Astrocyte (in vitro differentiated cells and primary cell): ENCODE data around the gene PYGM. TPM values are rescaled to one million over a fixed set of nuclear protein-coding genes. Genes with fewer than 3 reads are reported as not detected.

Experiments used
- DNase-seq: peaks from one replicate; pipeline ENCODE4 v3.0.0-alpha.2; 2010; ENCODE audit warnings: low read depth
- FAIRE-seq: peaks from 2 replicates; lab custom pipeline; 2011; peaks lifted over from hg19 to GRCh38; lab: Jason Lieb, UNC
- H2AFZ ChIP-seq: 2 replicates; pipeline ENCODE4 v1.6.0; 2012; ENCODE audit warnings: low read depth, low read length, inconsistent platforms
- H3K27ac ChIP-seq: 2 replicates; pipeline ENCODE4 v1.5.1; 2011; ENCODE audit warnings: low read depth, low read length, inconsistent platforms
- H3K27me3 ChIP-seq: 2 replicates; pipeline ENCODE4 v1.6.0; 2011; ENCODE audit warnings: low read length, inconsistent platforms; ENCODE audit not compliant: insufficient read depth
- H3K36me3 ChIP-seq: 2 replicates; pipeline ENCODE4 v1.5.1; 2011; ENCODE audit warnings: low read length, inconsistent platforms; ENCODE audit not compliant: insufficient read depth
- H3K4me1 ChIP-seq: 2 replicates; pipeline ENCODE4 v1.5.1; 2011; ENCODE audit warnings: low read length, inconsistent platforms; ENCODE audit not compliant: insufficient read depth
- H3K4me2 ChIP-seq: 2 replicates; pipeline ENCODE4 v1.6.0; 2012; ENCODE audit warnings: low read length, inconsistent platforms
- H3K4me3 ChIP-seq: 2 replicates; pipeline ENCODE4 v1.5.1; 2011; ENCODE audit warnings: low read depth, mild to moderate bottlenecking, low read length, inconsistent platforms; ENCODE audit not compliant: insufficient read depth
- H3K79me2 ChIP-seq: 2 replicates; pipeline ENCODE4 v1.6.0; 2012; ENCODE audit warnings: mild to moderate bottlenecking, low read length, inconsistent platforms; ENCODE audit not compliant: insufficient read depth
- H3K9ac ChIP-seq: 2 replicates; pipeline ENCODE4 v1.6.0; 2012; ENCODE audit warnings: mild to moderate bottlenecking, low read length, inconsistent platforms
- H3K9me3 ChIP-seq: 2 replicates; pipeline ENCODE4 v1.5.1; 2012; ENCODE audit warnings: low read depth, mild to moderate bottlenecking, low read length, inconsistent platforms; ENCODE audit not compliant: insufficient read depth
- H4K20me1 ChIP-seq: 2 replicates; pipeline ENCODE4 v1.6.0; 2012; ENCODE audit warnings: low read length, inconsistent platforms; ENCODE audit not compliant: insufficient read depth
- H3K27ac Mint-ChIP-seq: one replicate; pipeline ENCODE4 v1.8.0; 2021; ENCODE audit warnings: mild to moderate bottlenecking, mixed read lengths; ENCODE audit not compliant: unreplicated experiment
- H3K27me3 Mint-ChIP-seq: one replicate; pipeline ENCODE4 v1.8.0; 2021; ENCODE audit warnings: low read depth, mixed read lengths; ENCODE audit not compliant: unreplicated experiment
- H3K36me3 Mint-ChIP-seq: one replicate; pipeline ENCODE4 v1.8.0; 2021; ENCODE audit warnings: low read depth, mixed read lengths; ENCODE audit not compliant: unreplicated experiment
- H3K4me1 Mint-ChIP-seq: one replicate; pipeline ENCODE4 v1.8.0; 2021; ENCODE audit warnings: low read depth, mixed read lengths; ENCODE audit not compliant: unreplicated experiment
- H3K4me3 Mint-ChIP-seq: one replicate; pipeline ENCODE4 v1.8.0; 2021; ENCODE audit warnings: mild to moderate bottlenecking, moderate library complexity, mixed read lengths; ENCODE audit not compliant: unreplicated experiment
- H3K9me3 Mint-ChIP-seq: one replicate; pipeline ENCODE4 v1.8.0; 2021; ENCODE audit warnings: mild to moderate bottlenecking, mixed read lengths; ENCODE audit not compliant: unreplicated experiment
- EZH2 ChIP-seq: IDR thresholded peaks from 2 replicates; pipeline ENCODE4 v1.6.1; 2012; ENCODE audit warnings: mild to moderate bottlenecking, low read length, inconsistent platforms; ENCODE audit not compliant: insufficient read depth
- total RNA-seq: library from RNA; stranded (reverse); gene quantifications from 2 replicates; pipeline ENCODE4 v1.2.1, GENCODE V29; 2021
- TF ChIP-seq, protein P1 (sequence below): IDR thresholded peaks from 2 replicates; pipeline ENCODE4 v1.5.1; 2011; ENCODE audit warnings: low read depth, mild to moderate bottlenecking, inconsistent platforms, low read length, moderate library complexity; ENCODE audit not compliant: insufficient read depth

PYGM gene
- total RNA-seq, 1 donor from 2014 or later = 0.68 TPM

- Histone ChIP-seq H3K9me3 (no peaks in the 10 kb centered on the region), H3K4me1 (no peaks in the 10 kb centered on the region), H3K79me2 (no peaks in the 10 kb centered on the region), H2AFZ (no peak overlapping the region), H4K20me1 (no peaks in the 10 kb centered on the region), H3K27ac (no peak overlapping the region), H3K27me3 (no peaks in the 10 kb centered on the region), H3K9ac (no peak overlapping the region), H3K36me3 (no peaks in the 10 kb centered on the region), H3K4me3 (no peak overlapping the region), H3K4me2 (no peak overlapping the region)
- Mint-ChIP-seq H3K27me3 (peaks cover 17% of the 10 kb centered on the region), H3K4me1 (no peaks in the 10 kb centered on the region), H3K9me3 (no peaks in the 10 kb centered on the region), H3K36me3 (peaks cover 9% of the 10 kb centered on the region), H3K27ac (no peak overlapping the region), H3K4me3 (no peak overlapping the region)
- FAIRE-seq (no peak), DNase-seq (no peak)
- TF ChIP-seq, protein P1, sequence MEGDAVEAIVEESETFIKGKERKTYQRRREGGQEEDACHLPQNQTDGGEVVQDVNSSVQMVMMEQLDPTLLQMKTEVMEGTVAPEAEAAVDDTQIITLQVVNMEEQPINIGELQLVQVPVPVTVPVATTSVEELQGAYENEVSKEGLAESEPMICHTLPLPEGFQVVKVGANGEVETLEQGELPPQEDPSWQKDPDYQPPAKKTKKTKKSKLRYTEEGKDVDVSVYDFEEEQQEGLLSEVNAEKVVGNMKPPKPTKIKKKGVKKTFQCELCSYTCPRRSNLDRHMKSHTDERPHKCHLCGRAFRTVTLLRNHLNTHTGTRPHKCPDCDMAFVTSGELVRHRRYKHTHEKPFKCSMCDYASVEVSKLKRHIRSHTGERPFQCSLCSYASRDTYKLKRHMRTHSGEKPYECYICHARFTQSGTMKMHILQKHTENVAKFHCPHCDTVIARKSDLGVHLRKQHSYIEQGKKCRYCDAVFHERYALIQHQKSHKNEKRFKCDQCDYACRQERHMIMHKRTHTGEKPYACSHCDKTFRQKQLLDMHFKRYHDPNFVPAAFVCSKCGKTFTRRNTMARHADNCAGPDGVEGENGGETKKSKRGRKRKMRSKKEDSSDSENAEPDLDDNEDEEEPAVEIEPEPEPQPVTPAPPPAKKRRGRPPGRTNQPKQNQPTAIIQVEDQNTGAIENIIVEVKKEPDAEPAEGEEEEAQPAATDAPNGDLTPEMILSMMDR = no peak
These were observed 7.4 kb downstream of the PYGM start for GRCh38 chr11:64752175-64752970.

GRCh38 chr11:64751580-64751979 lies 8.2 kb downstream of the PYGM start:
- no peak overlapping the region for H3K27ac ChIP-seq
- H3K9ac ChIP-seq = no peak overlapping the region
- no peak for FAIRE-seq
- DNase-seq = no peak
- H3K4me1 ChIP-seq = no peaks in the 10 kb centered on the region
- H3K4me3 ChIP-seq = no peak overlapping the region
- no peaks in the 10 kb centered on the region for H3K9me3 Mint-ChIP-seq
- no peak overlapping the region for H2AFZ ChIP-seq
- no peaks in the 10 kb centered on the region for H3K27me3 ChIP-seq
- H4K20me1 ChIP-seq = no peaks in the 10 kb centered on the region
- peak overlapping the region; percentile 8 for H3K27ac Mint-ChIP-seq
- H3K9me3 ChIP-seq = no peaks in the 10 kb centered on the region
- peaks cover 17% of the 10 kb centered on the region for H3K27me3 Mint-ChIP-seq
- TF ChIP-seq, protein P1 = no peak
- TF ChIP-seq EZH2 = no peak
- no peaks in the 10 kb centered on the region for H3K36me3 ChIP-seq
- H3K4me1 Mint-ChIP-seq = no peaks in the 10 kb centered on the region
- H3K4me2 ChIP-seq = no peak overlapping the region
- no peak overlapping the region for H3K4me3 Mint-ChIP-seq
- peaks cover 9% of the 10 kb centered on the region for H3K36me3 Mint-ChIP-seq
- no peaks in the 10 kb centered on the region for H3K79me2 ChIP-seq

DNA sequence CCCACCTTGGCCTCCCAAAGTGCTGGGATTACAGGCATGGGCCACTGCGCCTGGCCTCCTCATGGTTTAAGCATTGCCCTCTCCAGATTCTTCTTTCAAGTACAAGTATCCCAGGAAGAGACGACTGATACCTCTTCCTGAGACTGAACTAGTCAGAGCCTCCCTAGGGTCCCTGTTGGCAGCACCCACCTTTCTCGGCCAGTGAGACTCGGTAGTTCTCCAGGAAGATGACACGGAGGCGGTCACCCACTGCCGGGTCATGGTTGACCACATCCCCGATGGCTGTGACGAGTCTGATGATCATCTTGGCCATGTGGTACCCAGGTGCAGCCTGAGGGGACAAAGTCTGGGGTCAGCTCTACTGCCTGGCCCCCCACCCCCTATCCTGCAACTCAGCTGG lies 8.6 kb downstream of the PYGM start:
- no peaks in the 10 kb centered on the region for H3K79me2 ChIP-seq
- Mint-ChIP-seq H3K9me3 (no peaks in the 10 kb centered on the region), H3K27ac (no peak overlapping the region), H3K36me3 (peaks cover 9% of the 10 kb centered on the region), H3K4me3 (no peak overlapping the region), H3K4me1 (no peaks in the 10 kb centered on the region), H3K27me3 (peaks cover 17% of the 10 kb centered on the region)
- H3K4me3 ChIP-seq = no peak overlapping the region
- DNase-seq = no peak
- no peaks in the 10 kb centered on the region for H3K27me3 ChIP-seq
- no peak overlapping the region for H3K4me2 ChIP-seq
- no peak overlapping the region for H3K9ac ChIP-seq
- H3K9me3 ChIP-seq = no peaks in the 10 kb centered on the region
- no peaks in the 10 kb centered on the region for H3K4me1 ChIP-seq
- TF ChIP-seq EZH2 = no peak
- TF ChIP-seq, protein P1 = no peak
- H3K36me3 ChIP-seq = no peaks in the 10 kb centered on the region
- H2AFZ ChIP-seq = no peak overlapping the region
- no peaks in the 10 kb centered on the region for H4K20me1 ChIP-seq
- no peak for FAIRE-seq
- H3K27ac ChIP-seq = no peak overlapping the region
